B cell (primary cell): ENCODE results near the gene EXOC1.

Experiments used
- CTCF ChIP-seq: fragments of 200-600 bp; IDR thresholded peaks from one replicate; pipeline ENCODE4 v1.8.0; 2022; ENCODE audit warnings: antibody characterized with exemption, mild to moderate bottlenecking
- EZH2 ChIP-seq: IDR thresholded peaks from 2 replicates; pipeline ENCODE4 v1.6.1; 2012; ENCODE audit warnings: borderline replicate concordance, low read depth, mild to moderate bottlenecking, moderate library complexity, low read length; ENCODE audit not compliant: insufficient read depth, poor library complexity, severe bottlenecking

- no peak for TF ChIP-seq CTCF
- TF ChIP-seq EZH2: no peak
Measured at GRCh38 chr4:55834086-55834795, 19.2 kb upstream of the EXOC1 start.
